ENCODE data around the gene EHMT1. TPM values are rescaled to one million over a fixed set of nuclear protein-coding genes. Genes with fewer than 3 reads are reported as not detected.

The EHMT1 gene
- total and polyA plus RNA-seq, 10 of the 15 experiments (the other 5 are each of a cell fraction or from before 2014, with no cell fraction given) = 2.9 to 100 (median 48.1) TPM

DNA sequence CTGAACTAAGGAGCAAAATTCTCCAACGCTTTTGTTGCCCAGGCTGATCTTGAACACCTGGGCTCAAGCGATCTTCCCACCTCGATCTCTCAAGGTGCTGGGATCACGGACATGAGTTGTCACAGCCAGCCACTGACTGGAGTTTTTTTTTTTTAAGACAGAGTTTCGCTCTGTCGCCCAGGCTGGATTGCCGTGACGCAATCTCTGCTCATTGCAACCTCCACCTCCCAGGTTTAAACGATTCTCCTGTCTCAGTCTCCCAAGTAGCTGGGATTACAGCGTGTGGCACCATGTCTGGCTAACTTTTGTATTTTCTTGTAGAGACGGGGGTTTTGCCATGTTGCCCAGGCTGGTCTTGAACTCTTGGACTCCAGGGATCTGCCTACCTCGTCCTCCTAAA, 58.2 kb downstream of the EHMT1 start:
- no peak for FAIRE-seq
- peaks cover 46% of the 10 kb centered on the region for H3K4me1 ChIP-seq (ENCODE audit: control insufficient read depth, insufficient read depth, low read length)
- BruUV-seq (replicated peaks) = no TSS peak
- no peak overlapping the region for H3K27ac ChIP-seq (ENCODE audit: control insufficient read depth, insufficient read depth)
- no peak overlapping the region for H3K4me2 ChIP-seq (ENCODE audit: control insufficient read depth, insufficient read depth)
- H3K9ac ChIP-seq (ENCODE audit: control insufficient read depth, insufficient read depth, low read length) = no peak overlapping the region
- no peak for ATAC-seq
- WGBS (ENCODE audit: insufficient coverage, insufficient replicate concordance, low lambda C conversion rate, missing lambda C conversion rate) = 96% methylated on average over 12 of the region's 12 CpGs
- H3K27me3 ChIP-seq (replicated peaks in 1 of 2; ENCODE audit: control insufficient read depth in 2 of 2, insufficient read depth in 2 of 2, low read length in 1 of 2) = no peaks in the 10 kb centered on the region
- H3K79me2 ChIP-seq (ENCODE audit: control insufficient read depth, insufficient read depth, low read length) = peaks cover 70% of the 10 kb centered on the region
- no peak overlapping the region for H3K4me3 ChIP-seq
- in situ Hi-C loops (cut with MboI) (loop anchor here (10.0 kb wide), 1 partner anchor 438 kb away; no protein-coding TSS in a partner anchor), intact Hi-C loops (cut with micrococcal nuclease; ENCODE audit: unreplicated experiment) (loop anchor here (10.0 kb wide), 2 partner anchors 238 to 348 kb away; no protein-coding TSS in a partner anchor)
- H2AFZ ChIP-seq (ENCODE audit: control insufficient read depth, low read depth, low read length) = no peak overlapping the region
- POLR2A ChIA-PET = interaction anchor here (0.6 kb wide), 1 partner anchor 114 kb away, joined by 3 read pairs; no protein-coding TSS in a partner anchor
- SMC1A ChIA-PET (ENCODE audit: uncharacterized antibody, unreplicated experiment) = interaction anchor here (1.1 kb wide), 1 partner anchor 81 kb away, joined by 3 read pairs; no protein-coding TSS in a partner anchor
- RAD21 ChIA-PET (ENCODE audit: unreplicated experiment) = no interaction called here
- H3K36me3 ChIP-seq (ENCODE audit: control insufficient read depth in 2 of 2, insufficient read depth in 2 of 2, low read length in 1 of 2) = peaks cover 5 to 7% of the 10 kb centered on the region in 2 experiments; a peak in 3 of 4 replicates
- no peaks in the 10 kb centered on the region for H3K9me3 ChIP-seq (replicated peaks; ENCODE audit: control insufficient read depth, insufficient read depth, low read length)
- H4K20me1 ChIP-seq (ENCODE audit: control insufficient read depth, insufficient read depth) = 0 out of 2 replicates have a peak, but pooled peaks cover 7% of the 10 kb centered on the region
- TF ChIP-seq IKZF1 (conservative IDR thresholded peaks at IDR 0.05) = no peak
- no peak for TF ChIP-seq CHD2 (IDR thresholded peaks at IDR 0.05; ENCODE audit: borderline replicate concordance, low read depth, low read length)
- DNase-seq (ENCODE audit: low read depth, low spot score) = no peak
- CTCF ChIA-PET = no interaction called here

DNA sequence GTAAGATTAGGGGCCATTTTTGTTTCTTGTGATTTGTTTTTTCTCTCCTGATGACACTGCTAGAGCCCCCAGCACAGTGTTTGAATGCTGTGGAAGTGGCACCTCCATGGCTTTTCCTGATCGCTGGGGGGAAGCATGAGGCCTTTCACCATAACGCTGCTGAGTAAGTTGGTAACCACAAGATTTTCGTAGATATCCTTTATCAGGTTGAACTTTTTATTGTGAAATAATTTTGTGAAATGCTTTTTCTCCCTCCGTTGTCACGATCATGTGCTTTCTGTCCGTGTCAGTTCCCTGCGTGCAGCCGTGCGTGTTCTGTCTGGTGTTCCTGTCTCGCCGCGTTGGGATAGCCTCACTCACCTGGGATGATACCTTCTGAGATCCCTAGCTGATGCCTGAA, 59.4 kb downstream of the EHMT1 start:
- SMC1A ChIA-PET (ENCODE audit: uncharacterized antibody, unreplicated experiment) = no interaction called here
- Histone ChIP-seq H3K27me3 (replicated peaks in 1 of 2; ENCODE audit: control insufficient read depth in 2 of 2, insufficient read depth in 2 of 2, low read length in 1 of 2) (no peaks in the 10 kb centered on the region), H3K36me3 (ENCODE audit: control insufficient read depth in 2 of 2, insufficient read depth in 2 of 2, low read length in 1 of 2) (peaks cover 5 to 7% of the 10 kb centered on the region in 2 experiments; a peak in 3 of 4 replicates), H3K4me1 (ENCODE audit: control insufficient read depth, insufficient read depth, low read length) (peaks cover 46% of the 10 kb centered on the region), H3K4me2 (ENCODE audit: control insufficient read depth, insufficient read depth) (no peak overlapping the region), H3K9ac (ENCODE audit: control insufficient read depth, insufficient read depth, low read length) (no peak overlapping the region), H3K27ac (ENCODE audit: control insufficient read depth, insufficient read depth) (no peak overlapping the region), H3K9me3 (replicated peaks; ENCODE audit: control insufficient read depth, insufficient read depth, low read length) (no peaks in the 10 kb centered on the region), H3K79me2 (ENCODE audit: control insufficient read depth, insufficient read depth, low read length) (peaks cover 69% of the 10 kb centered on the region), H3K4me3 (no peak overlapping the region), H2AFZ (ENCODE audit: control insufficient read depth, low read depth, low read length) (no peak overlapping the region), H4K20me1 (ENCODE audit: control insufficient read depth, insufficient read depth) (0 out of 2 replicates have a peak, but pooled peaks cover 3% of the 10 kb centered on the region)
- no peak for ATAC-seq
- no peak for DNase-seq (ENCODE audit: low read depth, low spot score)
- CTCF ChIA-PET = interaction anchor here (1.0 to 1.6 kb wide), 2 partner anchors 94 to 219 kb away, joined by 4 to 5 read pairs; no protein-coding TSS in a partner anchor
- no peak for TF ChIP-seq KDM1A (IDR thresholded peaks at IDR 0.05; ENCODE audit: borderline replicate concordance)
- no peak for TF ChIP-seq NR2F1 (conservative IDR thresholded peaks at IDR 0.05)
- TF ChIP-seq HDGF (IDR thresholded peaks at IDR 0.05) = no peak
- no peak for TF ChIP-seq EP300 (IDR thresholded peaks at IDR 0.05; ENCODE audit: borderline replicate concordance in 1 of 2, control insufficient read depth in 1 of 2, low read depth in 2 of 2, low read length in 2 of 2)
- TF ChIP-seq, protein P1, sequence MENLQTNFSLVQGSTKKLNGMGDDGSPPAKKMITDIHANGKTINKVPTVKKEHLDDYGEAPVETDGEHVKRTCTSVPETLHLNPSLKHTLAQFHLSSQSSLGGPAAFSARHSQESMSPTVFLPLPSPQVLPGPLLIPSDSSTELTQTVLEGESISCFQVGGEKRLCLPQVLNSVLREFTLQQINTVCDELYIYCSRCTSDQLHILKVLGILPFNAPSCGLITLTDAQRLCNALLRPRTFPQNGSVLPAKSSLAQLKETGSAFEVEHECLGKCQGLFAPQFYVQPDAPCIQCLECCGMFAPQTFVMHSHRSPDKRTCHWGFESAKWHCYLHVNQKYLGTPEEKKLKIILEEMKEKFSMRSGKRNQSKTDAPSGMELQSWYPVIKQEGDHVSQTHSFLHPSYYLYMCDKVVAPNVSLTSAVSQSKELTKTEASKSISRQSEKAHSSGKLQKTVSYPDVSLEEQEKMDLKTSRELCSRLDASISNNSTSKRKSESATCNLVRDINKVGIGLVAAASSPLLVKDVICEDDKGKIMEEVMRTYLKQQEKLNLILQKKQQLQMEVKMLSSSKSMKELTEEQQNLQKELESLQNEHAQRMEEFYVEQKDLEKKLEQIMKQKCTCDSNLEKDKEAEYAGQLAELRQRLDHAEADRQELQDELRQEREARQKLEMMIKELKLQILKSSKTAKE (IDR thresholded peaks at IDR 0.05; ENCODE audit: low read depth, poor library complexity, severe bottlenecking) = no peak
- no peak for TF ChIP-seq CHD4 (IDR thresholded peaks at IDR 0.05)
- TF ChIP-seq STAT3 (IDR thresholded peaks at IDR 0.05; ENCODE audit: low read depth, low read length) = no peak
- no peak for TF ChIP-seq MTA2 (IDR thresholded peaks at IDR 0.05; ENCODE audit: low read depth)
- FAIRE-seq = no peak
- RAD21 ChIA-PET (ENCODE audit: unreplicated experiment) = interaction anchor here (0.7 to 1.1 kb wide), 2 partner anchors 67 to 94 kb away, joined by 3 read pairs; no protein-coding TSS in a partner anchor
- WGBS (ENCODE audit: insufficient coverage, insufficient replicate concordance, low lambda C conversion rate, missing lambda C conversion rate) = 95% methylated on average over 12 of the region's 12 CpGs
- BruUV-seq (replicated peaks) = no TSS peak
- intact Hi-C loops (cut with micrococcal nuclease; ENCODE audit: unreplicated experiment) = loop anchor here (10.0 kb wide), 2 partner anchors 237 to 347 kb away; no protein-coding TSS in a partner anchor
- in situ Hi-C loops (cut with MboI) = loop anchor here (10.0 kb wide), 1 partner anchor 437 kb away; no protein-coding TSS in a partner anchor
- POLR2A ChIA-PET = no interaction called here

Data from GM12878 (cell line).